T-helper 9 cell (primary cell): ENCODE results near the gene KRTAP10-3.

Experiments used
- DNase-seq: peaks from one replicate; pipeline ENCODE4 v3.0.0-alpha.2; 2020

The KRTAP10-3 gene

DNA sequence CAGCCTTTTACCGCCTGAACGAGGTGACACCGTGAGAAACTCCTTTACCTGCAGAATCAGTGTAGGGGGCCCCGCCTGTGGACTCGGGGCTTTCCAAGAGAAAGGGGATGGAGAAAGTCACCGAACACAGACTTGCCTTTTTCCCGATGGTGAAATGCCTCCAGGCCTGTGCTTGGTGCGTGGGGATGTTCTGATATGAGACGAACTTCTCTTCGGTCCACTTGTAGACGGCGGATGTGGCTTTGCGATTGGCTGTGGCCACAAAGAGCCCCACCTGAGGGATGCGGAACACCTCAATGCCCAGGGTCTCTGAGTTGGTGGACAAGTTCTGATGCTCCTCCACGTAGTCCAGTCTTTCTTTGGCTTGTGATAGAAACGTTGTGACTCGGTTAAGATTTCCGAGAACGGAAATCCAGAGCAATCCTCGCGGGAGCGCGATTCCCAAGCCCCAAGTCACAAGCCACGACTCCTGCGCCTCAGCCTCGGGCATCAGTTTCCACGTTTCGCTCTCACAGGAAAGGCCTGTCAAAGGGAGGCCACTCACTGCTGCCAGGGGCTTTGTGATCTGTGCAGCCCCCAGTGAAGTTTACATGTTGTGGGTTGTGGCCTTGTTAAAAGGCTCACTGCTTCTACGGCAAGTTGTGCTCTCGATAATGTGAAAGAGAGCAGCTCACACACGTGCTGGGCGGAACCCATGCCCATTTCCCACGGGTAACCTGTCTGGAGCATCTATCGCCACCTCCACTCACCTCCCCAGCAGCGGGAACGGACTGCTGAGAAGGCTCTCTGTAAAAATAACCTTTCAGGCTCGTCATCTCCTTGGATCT, 31.2 kb downstream of the KRTAP10-3 start:
- no peak for DNase-seq

DNA sequence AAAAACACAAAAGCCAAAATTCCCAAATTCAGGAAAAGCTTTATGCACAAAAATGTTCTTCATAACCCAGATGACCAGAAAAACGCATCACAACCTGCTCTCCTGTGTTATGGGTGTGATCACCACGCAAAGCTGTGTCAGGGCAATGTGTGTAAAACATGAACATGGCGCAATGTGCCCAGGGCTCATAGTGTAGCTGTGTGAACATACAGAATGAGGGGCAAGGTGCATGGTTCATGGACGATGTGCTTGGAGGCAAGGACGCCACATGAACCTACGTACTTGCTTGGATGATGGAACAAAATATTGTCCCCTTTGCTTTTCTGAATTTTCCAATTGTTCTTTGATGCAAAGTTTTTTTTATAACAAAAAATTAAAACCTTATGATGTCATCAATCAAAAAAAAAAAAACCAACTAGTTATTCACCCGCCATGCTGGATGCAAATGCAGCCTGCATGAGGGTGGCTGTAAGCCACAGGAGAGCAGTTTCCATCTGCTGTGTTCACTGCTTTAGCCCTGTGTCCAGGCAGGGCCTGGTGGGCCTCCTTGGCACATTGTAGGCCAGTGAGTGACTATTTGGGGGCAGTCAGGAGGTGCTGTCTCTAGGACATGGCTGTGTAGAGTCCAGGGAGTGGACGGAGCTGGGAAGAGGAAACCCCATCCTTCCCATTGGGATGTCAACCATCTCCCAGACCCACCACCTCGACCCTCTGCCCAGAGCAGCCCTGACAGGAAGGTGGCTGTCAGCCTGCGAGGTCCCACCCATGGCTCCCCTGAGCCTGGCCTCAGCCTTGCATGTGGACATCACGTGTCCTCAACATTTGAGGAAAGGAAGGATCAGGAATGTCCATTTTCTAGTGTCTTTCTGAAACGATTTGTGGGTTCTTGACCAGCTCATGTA, 32.2 kb downstream of the KRTAP10-3 start:
- DNase-seq, result no peak

DNA sequence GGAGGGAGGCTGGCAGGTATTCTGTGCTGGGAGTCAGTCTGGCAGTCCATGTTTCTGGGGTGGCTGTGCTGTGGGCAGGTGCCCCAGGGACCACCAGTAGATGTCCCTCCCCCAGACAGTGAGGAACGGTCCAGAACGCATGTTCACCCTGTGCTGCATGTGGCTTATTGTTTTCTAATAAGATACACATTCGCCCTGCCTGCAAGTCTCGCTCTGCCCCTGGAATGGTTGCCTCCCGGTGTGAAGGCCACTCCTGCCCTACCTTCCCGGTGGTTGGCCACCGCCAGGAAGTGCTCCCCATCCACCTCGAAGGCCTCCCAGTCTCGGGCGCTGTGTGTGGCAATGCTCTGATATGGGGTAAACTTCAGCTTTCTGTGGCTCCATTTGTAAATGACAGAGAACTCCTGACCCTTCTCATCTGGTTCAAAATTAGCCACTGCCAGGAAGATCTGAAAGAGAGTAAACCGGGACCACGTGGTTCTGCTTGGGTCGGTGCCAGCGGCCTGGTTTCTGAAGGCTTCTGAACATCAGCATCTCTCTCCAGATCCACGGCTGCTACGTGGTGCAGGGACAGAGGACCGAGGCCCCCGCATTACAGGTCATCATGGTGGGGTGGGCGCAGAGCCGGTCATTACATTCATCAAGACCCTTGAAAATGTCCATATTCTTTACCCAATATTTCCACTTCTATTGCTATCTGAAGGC, 33.1 kb downstream of the KRTAP10-3 start:
- DNase-seq, result no peak

DNA sequence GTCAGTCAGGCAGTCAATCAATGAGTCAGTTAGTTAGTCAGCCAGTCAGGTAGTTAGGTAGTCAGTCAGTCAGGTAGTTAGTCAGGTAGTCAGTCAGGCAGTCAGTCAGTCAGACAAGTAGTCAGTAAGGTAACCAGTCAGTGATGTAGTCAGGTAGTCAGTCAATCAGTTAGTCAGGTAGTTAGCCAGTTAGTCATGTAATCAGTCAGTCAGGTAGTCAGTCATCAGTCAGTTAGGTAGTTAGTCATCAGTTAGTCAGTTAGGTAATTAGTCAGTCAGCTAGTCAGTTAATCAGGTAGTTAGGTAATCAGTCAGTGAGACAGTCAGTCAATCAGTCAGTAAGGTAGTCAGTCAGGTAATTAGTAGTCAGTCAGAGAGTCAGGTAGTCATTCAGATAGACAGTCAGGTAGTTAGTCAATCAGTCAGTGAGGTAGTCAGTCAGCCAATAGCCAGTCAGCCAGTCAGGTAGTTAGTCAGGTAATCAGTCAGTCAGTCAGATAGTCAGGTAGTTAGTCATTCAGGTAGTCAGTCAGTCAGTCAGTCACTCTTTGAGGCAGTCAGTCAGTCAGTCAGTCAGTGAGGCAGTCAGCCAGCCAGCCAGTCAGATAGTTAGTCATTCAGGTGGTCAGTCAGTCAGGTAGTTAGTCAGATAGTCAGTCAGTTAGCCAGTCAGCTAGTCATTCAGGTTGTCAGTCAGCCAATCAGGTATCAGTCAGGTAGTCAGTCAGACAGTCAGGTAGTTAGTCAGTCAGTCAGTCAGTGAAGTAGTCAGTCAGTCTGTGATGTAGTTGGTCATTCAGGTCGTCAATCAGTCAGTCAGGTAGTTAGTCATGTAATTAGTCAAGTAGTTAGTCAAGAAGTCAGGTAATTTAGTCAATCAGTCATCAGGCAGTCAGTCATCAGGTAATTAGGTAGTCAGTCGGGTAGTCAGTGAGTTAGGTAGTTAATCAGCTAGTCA, 33.9 kb downstream of the KRTAP10-3 start:
- DNase-seq, result no peak

DNA sequence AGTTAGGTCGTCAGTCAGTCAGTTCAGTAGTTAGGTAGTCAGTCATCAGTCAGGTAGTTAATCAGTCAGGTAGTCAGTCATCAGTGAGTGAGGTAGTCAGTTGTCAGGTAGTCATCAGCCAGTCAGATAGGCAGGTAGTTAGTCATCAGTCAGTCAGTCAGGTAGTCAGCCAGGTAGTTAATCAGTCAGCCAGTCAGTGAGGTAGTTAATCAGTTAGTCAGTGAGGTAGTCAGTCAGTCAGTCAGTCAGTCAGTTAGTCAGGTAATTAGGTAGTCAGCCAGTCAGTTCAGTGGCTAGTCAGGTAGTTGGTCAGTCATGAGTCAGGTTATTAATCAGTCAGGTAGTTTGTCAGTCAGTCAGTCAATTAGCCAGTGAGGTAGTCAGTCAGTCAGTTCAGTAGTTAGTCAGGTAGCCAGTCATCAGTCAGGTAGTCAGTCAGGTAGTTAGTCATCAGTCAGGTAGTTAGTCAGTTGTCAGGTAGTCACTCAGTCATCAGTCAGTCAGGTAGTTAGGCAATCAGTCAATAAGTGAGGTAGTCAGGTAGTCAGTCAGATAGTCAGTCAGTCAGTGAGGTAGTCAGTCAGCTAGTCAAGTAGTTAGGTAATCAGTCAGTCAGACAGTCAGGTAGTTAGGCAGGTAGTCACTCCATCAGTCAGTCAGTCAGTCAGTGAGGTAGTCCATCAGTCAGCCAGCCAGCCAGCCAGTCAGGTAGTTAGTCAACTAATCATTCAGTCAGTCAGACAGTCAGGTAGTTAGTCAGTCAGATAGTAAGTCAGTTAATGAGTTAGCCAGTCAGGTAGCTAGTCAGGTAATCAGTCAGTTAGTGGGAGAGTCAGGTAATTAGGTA, 34.8 kb downstream of the KRTAP10-3 start:
- no peak for DNase-seq

DNA sequence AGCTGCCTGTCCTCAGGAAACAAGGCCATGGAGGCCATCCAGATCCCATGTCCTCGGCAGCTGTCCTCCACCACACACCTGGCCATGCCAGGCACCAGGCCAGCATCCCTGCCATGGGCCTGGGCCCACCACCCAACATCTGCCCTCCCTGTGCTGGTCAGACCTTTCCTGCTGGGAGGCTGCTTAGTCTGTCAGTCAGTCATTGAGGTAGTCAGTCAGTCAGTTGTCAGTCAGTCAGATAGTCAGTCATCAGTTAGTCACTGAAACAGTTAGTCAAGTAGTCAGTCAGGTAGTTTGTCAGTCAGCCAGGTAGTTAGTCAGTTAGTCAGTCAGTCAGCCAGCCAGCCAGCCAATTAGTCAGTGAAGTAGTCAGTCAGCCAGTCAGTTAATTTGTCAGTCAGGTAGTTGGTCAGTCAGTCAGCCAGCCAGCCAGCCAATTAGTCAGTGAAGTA, 35.8 kb downstream of the KRTAP10-3 start:
- no peak for DNase-seq

DNA sequence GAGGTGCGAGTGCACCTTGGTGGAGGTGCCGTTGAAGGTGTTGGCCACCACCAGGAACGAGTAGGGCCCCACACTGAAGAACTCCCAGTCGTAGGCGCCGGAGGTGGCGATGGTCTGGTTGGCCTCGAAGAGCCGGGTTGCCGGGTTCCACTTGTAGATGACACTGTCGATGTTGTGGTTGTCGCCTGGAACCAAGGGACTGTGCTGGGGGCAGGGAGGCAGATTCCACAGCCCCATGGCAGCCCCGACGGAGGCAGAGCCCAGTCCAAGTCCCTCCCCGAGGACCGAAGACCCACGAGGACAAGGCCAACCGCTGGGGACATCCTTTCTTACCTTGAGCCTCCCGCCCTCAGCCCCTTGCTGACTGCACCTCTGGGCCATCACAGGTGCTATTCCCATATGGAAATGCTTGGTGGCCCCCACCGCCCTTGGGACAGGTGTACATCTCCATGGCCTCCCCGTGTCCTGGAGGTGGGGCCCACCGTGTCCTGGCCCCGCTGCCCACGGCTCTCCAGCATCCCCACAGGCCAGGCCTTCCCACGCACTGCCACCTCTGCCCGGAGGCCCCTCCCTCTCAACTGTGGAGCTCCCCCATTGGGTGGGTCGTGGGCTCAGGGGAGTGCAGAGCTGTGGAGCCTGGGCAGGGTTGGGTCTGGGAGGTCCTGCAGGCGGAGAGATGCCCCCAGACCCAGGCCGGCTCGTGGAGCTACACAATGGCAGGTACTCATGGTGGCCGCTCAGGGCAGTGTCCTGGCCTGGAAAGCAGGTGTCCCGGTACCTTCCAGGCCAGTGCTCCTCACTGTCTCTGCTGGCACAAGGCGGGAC, 36.5 kb downstream of the KRTAP10-3 start:
- DNase-seq, result no peak

DNA sequence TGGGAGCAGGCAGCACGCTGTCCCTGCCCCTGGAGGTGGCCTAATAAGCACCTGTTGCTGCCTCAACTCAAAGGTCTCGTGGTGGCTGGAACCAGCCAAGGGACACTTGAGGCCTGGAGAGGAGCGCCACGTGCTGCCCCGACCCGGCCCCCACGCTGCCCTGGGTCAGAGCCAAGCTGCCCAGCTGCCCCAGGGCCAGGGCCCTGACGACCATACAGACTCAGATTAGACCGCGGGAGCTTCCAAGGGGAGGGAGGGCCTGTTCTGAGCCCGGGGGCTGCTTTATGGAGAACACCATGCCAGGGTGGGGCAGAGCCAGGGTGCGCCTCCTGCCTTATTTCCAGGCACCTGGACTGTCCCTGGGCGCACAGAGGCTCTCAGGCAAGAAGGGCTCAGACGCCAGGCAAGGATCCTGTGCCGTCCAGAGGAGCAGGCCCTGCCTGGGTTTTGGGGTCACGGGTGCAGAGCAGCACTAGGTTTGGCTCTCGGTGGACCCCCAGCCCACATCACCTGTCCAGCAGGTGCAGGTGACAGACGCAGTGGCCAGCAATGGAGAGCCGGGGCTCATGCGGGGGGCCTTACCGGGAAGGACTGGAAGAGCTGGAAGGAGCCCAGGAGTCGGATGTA, 37.2 kb downstream of the KRTAP10-3 start:
- DNase-seq, result no peak

DNA sequence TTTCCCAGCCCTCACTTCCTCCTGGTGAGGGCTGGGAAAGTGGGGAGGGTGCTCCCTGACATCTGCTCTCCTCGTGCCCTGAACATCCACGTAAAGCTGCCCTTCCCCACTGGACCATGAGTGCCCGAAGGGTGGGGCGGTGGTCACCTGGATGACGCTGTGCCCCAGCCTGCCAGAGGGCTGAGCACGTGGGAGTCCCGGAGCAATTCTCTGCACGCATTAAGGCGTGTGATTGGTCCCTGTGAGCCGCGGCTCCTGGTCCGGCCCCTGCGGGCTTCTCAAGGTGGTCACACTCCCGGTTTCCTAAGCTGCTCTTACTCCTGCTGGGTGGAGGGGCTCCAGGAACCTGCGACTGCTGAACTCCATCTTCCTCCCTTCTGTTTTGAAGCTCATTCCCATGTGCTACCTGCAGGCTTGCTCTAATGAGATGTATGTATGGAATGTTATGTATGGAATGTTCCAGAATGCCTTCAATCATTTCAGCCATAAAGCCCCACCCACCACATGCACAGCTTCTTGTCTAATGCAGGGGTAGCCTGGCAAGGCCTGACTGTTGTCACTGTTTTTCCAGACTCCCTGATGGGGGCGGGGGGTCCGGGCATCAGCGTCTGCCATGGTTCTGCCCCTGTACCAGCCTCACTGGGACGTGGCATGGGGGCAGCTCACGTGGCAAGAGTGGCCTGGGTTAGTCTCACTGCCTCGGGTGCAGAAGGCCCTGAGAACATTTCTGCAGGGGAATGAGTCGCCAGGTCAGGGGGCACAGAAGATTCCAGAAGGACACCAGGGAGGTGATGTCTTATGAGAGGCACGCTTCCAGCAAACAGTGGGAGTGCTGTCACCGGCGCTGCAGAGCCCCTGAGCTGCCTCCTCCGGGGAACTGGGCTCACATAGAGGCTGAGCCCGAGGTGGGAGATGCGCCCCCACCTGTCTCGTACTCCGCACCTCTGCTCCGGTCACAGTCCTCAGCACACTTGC, 38.0 kb downstream of the KRTAP10-3 start:
- DNase-seq, result no peak

DNA sequence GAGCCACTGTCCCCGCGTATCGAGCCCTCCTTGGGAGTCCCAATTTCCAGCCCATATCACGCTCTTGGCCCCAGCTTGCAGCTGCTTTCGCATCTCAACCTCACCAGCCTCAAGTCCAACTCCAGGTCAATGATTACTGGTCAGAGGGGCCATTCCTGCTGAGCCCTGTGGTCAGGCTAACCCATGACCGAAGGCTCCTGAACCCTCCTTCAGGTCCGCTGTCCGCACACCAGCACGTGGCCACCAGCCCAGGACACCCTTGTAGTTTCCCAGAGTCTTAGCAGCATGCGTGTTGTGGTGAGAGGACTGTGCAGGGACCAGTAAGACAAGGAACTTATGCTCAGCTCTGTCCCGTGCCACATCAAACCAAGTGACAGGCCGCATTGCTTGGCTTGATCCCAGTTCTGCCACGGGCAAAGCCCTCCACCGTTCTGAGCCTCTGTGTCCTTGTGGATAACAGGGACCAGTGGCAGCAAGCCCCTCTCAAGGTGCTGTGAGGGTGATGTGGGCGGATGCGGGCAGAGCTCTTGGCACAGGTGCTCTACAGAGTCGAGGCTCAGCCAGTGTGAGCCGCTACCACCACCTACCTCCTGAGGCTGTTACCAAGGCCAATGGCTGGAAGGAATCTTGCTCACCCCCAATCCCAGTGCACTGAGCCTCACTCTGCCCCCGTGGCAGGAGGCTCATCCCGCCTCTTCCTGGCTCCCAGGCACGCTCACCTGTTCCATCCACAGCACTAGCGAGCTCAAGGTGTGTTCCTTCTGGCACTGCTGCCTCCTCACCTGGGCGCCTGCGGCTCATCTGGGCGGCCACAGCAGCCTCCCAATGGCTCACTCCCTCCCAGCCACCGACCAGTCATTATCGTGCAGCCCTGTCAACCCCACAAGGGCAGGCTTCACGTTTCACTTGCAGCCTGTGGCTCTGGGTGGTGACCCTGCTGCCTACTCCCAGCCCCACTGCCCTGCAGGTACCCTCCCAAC, 39.0 kb downstream of the KRTAP10-3 start:
- no peak for DNase-seq

DNA sequence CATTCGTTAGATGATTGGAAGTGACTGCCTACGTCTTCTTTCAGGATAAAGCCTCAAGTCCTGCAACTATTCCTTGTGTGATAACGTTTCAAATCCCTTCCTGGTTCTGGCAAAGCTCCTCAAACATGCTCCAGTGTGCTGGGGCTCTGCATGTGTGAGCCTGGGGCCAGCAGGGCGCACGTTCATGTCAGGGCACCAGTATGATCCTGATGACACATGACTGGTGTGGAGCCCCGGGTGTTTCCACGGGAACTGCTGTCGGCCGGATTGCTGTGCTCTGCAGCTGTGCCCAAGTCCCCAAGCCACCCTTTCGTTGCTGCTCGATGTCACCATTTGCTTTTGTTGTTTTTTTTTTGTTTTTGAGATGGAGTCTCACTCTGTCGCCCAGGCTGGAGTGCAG, 39.9 kb downstream of the KRTAP10-3 start:
- DNase-seq, result no peak

DNA sequence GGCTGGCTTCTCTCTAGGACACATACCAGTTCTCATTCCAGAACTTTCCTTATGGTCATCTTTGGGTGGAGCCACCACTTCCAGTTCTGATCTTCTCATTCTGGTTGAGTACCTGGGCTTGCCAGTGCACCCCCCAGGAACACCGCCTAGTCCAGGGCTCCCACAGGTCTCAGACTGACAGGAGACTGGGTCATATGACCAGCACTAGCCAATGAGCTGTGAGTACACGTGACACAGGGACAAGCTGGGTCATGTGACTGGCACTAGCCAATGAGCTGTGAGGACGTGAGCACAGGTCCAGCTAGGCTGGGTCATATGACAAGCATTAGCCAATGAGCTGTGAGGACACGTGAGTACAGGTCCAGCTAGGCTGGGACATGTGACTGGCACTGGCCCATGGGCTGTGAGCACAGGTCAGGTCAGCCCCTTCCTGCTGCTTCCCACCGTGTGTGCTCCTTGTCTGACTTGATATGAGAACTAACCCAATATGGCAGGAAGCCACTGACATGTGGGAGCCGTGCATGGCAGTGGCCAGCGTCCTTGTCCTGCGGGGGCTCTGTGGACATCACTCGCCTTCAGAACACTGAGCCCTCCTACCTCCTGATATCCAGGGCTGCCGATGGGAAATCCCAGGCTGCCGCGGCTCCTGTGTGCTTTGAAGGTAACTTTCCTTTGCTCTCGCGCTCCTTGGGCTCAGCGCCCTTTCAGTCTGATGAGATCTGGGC, 41.3 kb downstream of the KRTAP10-3 start:
- DNase-seq, result no peak

DNA sequence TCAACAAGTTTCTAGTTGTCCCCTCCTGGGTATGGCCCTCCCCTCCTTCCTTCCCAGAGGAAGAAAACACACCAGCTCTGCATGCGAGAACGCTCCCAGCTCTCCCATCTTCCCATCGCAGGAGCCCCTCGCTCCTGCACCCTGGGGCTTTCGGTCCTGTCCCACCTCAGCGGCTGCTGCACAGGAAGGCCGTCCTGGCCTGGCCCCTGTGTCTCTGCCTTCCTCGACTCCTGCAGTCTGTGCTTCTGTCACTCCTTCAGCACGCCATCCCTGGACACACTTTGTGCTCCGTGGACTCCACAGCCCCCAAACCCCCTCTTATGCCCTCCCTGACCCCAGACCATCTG, 41.8 kb downstream of the KRTAP10-3 start:
- no peak for DNase-seq

DNA sequence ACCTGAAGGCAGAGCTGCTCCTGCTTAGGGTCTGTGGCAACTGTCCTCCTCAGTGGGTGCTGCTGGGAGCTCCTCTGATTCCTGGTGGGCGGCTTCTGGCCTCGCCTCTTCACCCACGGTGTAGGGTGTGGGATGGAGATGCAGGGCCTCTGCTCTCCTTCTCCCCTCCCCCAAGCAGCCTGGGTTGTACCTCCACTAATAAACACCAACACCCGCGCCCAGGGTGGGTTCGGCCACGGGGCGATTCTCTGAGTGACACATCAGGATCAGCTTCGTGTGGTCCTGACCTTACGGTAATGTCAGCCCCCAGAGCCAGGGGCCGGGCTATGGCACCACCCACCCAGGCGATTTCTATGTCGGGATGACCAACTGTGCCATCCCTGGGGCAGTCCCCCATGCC, 42.3 kb downstream of the KRTAP10-3 start:
- no peak for DNase-seq

DNA sequence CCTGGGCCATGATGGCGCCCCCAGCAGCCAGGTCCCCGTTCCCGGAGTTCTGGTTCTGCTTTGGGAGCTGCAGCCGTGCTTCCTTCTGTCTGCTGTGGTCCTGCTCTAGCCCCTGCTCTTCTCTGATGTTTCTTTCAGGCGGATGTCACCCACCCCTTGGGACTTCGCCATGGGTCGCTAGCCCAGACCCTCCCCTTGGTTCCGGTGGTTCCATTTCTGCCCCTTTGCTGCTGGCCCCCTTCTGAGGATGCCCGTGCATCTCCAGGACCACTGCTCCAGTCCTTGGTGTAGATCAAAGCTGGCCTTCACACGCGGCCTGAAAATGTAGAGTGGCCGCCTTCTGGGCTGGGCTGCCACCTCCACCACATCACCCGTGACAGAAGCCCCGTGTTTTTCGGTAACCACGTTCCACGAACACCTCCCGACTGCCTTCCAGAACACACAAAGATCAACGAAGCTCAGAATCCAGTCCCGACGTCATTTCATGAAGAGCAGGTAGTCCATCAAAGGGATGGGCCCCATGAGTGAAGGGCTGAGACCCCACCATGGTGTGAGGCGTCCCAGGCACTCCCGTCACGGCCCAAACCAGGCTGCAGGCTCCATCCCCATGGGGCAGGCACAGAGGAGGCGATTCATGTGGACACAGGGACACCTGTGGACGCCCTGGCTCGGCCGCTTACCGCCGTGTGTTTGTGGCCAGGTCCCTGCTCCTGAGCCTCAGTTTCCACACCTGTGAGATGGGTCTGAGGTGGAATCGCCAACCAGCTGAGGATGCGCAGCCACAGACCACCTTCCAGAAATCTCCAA, 43.0 kb downstream of the KRTAP10-3 start:
- DNase-seq, result no peak
